Astrocyte of the cerebellum (primary cell): ENCODE data around the gene ADISSP.

Source experiments
- DNase-seq: peaks from one replicate; pipeline ENCODE4 v3.0.0-alpha.2; 2011; ENCODE audit warnings: low read depth
- H3K4me3 ChIP-seq: 2 replicates; pipeline ENCODE4 v1.5.1; 2011; ENCODE audit warnings: mild to moderate bottlenecking, low read depth, low read length, moderate library complexity
- CTCF ChIP-seq: IDR thresholded peaks from 2 replicates; pipeline ENCODE4 v1.5.1; 2012; ENCODE audit warnings: low read length, low read depth, moderate library complexity, mild to moderate bottlenecking; ENCODE audit errors: missing control alignments
- in situ Hi-C: cut with HindIII; loops from 2 replicates; pipeline ENCODE4 v1.10.0; 2017; ENCODE audit warnings: low sequenced_read_pairs

ADISSP gene

GRCh38 chr20:3744806-3745685 is 22.5 kb downstream of the ADISSP start:
- in situ Hi-C loops = no loop called here
- H3K4me3 ChIP-seq = peak overlapping the region; percentile 10
- DNase-seq = peak; percentile 4
- no peak for TF ChIP-seq CTCF

- TF ChIP-seq CTCF = no peak
- in situ Hi-C loops = no loop called here
- no peak overlapping the region for H3K4me3 ChIP-seq
- no peak for DNase-seq
Observed at GRCh38 chr20:3744037-3744436, 23.5 kb downstream of the ADISSP start.

GRCh38 chr20:3743251-3743650 is 24.3 kb downstream of the ADISSP start:
- no peak overlapping the region for H3K4me3 ChIP-seq
- DNase-seq = no peak
- in situ Hi-C loops = no loop called here
- no peak for TF ChIP-seq CTCF

GRCh38 chr20:3741836-3742458 is 25.6 kb downstream of the ADISSP start:
- in situ Hi-C loops = no loop called here
- DNase-seq = no peak
- TF ChIP-seq CTCF = no peak
- no peak overlapping the region for H3K4me3 ChIP-seq

- TF ChIP-seq CTCF = no peak
- no peak for DNase-seq
- in situ Hi-C loops = no loop called here
- no peak overlapping the region for H3K4me3 ChIP-seq
Observed at GRCh38 chr20:3740615-3741301, 26.8 kb downstream of the ADISSP start.

GRCh38 chr20:3739926-3740451 is 27.6 kb downstream of the ADISSP start:
- H3K4me3 ChIP-seq = no peak overlapping the region
- in situ Hi-C loops = no loop called here
- DNase-seq = no peak
- TF ChIP-seq CTCF = no peak
